IPS-20b (cell line): ENCODE data around the gene CLEC18C.
"Not testable (repeated sequence)": the region's sequence is repeated elsewhere in the genome, so short reads cannot be mapped to it uniquely, and the experiment has no call there.

Experiments used
- H3K27ac ChIP-seq: one replicate; pipeline ENCODE4 v1.5.1; 2013; ENCODE audit warnings: low read length
- H3K27me3 ChIP-seq: 2 replicates; pipeline ENCODE4 v1.6.1; 2013; ENCODE audit warnings: mild to moderate bottlenecking, low read length, inconsistent platforms; ENCODE audit not compliant: insufficient read depth
- H3K36me3 ChIP-seq: 2 replicates; pipeline ENCODE4 v1.6.1; 2013; ENCODE audit warnings: low read depth, mild to moderate bottlenecking, inconsistent platforms, low read length, moderate library complexity; ENCODE audit not compliant: insufficient read depth
- H3K4me1 ChIP-seq: 2 replicates; pipeline ENCODE4 v1.6.1; 2013; ENCODE audit warnings: mild to moderate bottlenecking, control low read depth, inconsistent platforms, low read length, moderate library complexity; ENCODE audit not compliant: insufficient read depth
- H3K4me3 ChIP-seq: 2 replicates; pipeline ENCODE4 v1.5.1; 2013; ENCODE audit warnings: mild to moderate bottlenecking, low read length, inconsistent platforms
- H3K9ac ChIP-seq: 2 replicates; pipeline ENCODE4 v1.6.1; 2013; ENCODE audit warnings: low read depth, mild to moderate bottlenecking, inconsistent platforms, low read length, moderate library complexity
- H3K9me3 ChIP-seq: 2 replicates; pipeline ENCODE4 v1.6.1; 2013; ENCODE audit warnings: mild to moderate bottlenecking, low read depth, low read length, inconsistent platforms; ENCODE audit not compliant: insufficient read depth

The CLEC18C gene

DNA sequence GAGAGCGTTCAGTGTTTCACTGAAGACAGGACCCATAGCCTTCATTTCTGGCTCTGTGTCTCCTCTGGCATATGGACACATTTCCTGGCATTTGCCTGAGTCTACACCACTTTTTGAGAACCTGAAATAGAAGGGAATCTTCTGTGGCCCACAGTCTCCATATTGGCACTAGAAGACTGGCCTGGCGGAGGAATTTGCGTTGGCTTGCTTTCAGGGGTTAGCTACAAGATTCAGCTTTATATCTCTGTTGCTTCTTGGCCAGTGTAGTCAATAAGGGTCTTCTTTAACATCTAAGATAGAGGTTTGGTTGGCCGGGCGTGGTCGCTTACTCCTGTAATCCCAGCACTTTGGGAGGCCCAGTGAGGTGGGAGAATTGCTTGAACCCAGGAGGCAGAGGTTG, 12.8 kb upstream of the CLEC18C start:
- H3K36me3 ChIP-seq: peaks cover 67% of the 10 kb centered on the region
- no peak overlapping the region for H3K4me3 ChIP-seq
- H3K9ac ChIP-seq: no peak overlapping the region
- no peaks in the 10 kb centered on the region for H3K4me1 ChIP-seq
- H3K9me3 ChIP-seq: no peaks in the 10 kb centered on the region
- H3K27me3 ChIP-seq: no peaks in the 10 kb centered on the region
- no peak overlapping the region for H3K27ac ChIP-seq

DNA sequence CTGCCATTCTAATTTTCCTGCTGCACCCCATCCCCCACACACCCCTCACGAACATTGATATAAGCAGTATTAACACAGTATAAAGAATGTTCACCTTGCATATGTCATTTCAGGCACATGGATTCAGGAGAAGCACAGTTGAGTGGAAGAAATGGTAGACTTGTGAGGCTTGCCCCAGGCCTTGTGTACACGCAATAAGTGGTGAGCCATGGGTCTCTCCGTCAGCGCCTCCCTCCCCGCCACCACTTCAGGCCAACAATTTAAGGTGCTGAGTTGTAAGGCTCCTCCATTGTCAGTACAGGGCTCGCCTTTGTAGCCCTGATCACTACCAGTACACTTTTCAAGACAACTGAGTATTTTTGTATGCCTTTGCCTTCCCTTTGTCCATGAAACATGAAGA, 12.2 kb upstream of the CLEC18C start:
- H3K9me3 ChIP-seq: no peaks in the 10 kb centered on the region
- no peak overlapping the region for H3K4me3 ChIP-seq
- H3K36me3 ChIP-seq: peaks cover 62% of the 10 kb centered on the region
- H3K4me1 ChIP-seq: no peaks in the 10 kb centered on the region
- H3K27me3 ChIP-seq: no peaks in the 10 kb centered on the region
- H3K9ac ChIP-seq: no peak overlapping the region
- H3K27ac ChIP-seq: no peak overlapping the region

DNA sequence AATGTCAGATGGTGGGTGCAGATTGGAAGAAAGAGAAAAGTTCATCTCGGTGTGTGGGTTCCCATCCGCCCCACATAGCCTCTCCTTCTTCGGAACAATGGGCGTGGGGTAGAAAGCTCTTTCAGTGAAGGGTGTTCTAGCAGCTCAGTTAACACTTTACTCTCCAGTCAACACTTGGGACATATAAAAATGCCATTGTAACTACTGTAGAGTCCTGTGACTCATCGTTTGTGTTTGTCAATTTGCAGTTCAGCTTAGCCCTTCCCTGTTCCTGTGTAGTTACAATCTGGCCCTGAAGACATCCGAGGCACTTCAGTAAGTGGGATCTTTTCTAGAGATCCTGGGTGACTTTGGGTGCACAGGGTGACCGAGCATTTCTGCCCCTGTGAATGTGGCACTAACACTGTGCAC, 11.5 kb upstream of the CLEC18C start:
- H3K4me1 ChIP-seq: no peaks in the 10 kb centered on the region
- H3K36me3 ChIP-seq: peaks cover 55% of the 10 kb centered on the region
- H3K27ac ChIP-seq: no peak overlapping the region
- H3K27me3 ChIP-seq: no peaks in the 10 kb centered on the region
- H3K9me3 ChIP-seq: no peaks in the 10 kb centered on the region
- no peak overlapping the region; the same call in 1 of the 2 replicates for H3K9ac ChIP-seq
- H3K4me3 ChIP-seq: no peak overlapping the region

DNA sequence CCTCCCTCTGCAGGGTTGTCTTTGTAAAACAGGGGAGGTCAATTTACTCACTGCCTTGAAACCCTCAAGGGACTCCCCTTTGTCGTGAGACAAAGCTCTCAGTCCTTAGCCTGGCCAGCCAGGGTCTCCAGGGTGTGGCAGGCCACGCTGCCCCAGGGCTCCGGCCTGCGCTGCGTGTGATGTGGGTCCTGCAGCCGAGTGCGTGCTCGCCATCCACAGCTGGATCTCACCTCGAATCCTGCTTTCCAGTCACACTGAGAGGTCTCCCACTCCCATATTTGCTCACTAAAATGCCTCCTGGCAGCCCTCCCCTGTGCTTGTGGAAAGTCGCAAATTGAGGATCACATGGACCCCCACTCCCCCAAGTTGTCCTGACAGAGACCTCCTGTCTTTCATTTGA, 10.0 kb upstream of the CLEC18C start:
- H3K9ac ChIP-seq: no peak overlapping the region; the same call in 1 of the 2 replicates

DNA sequence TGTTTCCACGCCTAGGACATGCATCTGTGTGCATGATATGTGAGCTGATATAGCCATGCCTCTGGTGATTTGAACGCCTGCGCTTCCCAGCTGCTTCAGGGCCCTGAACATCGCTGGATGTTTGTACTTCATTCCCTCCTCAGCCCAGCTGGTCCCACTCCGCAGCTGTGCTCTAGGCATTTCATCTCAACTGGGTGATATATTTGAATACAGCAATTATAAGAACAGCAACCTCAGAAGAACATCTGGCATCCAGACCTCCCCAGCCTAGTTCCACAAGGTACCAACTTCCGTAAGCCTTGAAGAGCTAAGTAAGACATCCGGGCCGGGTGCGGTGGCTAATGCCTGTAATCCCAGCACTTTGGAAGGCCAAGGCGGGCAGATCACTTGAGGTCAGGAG, 6.9 kb upstream of the CLEC18C start:
- not testable (repeated sequence) for H3K4me1 ChIP-seq, H3K4me3 ChIP-seq, H3K9me3 ChIP-seq, H3K27me3 ChIP-seq, H3K27ac ChIP-seq, H3K36me3 ChIP-seq, H3K9ac ChIP-seq

More for the DNA sequence above, 10.0 kb upstream of the CLEC18C start:
- H3K36me3 ChIP-seq: peaks cover 39% of the 10 kb centered on the region
- H3K4me3 ChIP-seq: no peak overlapping the region
- no peaks in the 10 kb centered on the region for H3K27me3 ChIP-seq
- no peak overlapping the region for H3K27ac ChIP-seq
- no peaks in the 10 kb centered on the region for H3K9me3 ChIP-seq
- H3K4me1 ChIP-seq: no peaks in the 10 kb centered on the region

DNA sequence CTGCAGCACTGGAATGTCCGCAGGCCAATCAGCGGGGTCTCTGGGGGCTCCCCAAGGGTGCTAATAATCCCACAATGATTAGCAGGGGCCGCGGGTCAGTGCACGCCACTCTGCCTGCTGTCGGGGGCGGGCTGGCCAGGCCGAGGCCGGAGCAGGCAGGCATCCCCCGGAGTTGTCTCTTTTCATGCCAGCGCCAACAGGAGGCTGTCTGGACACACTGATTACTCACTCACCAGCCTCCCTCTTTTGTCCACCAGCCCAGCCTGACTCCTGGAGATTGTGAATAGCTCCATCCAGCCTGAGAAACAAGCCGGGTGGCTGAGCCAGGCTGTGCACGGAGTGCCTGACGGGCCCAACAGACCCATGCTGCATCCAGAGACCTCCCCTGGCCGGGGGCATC, 329 bp downstream of the CLEC18C start:
- not testable (repeated sequence) for H3K27me3 ChIP-seq, H3K4me3 ChIP-seq, H3K27ac ChIP-seq, H3K4me1 ChIP-seq, H3K36me3 ChIP-seq, H3K9ac ChIP-seq, H3K9me3 ChIP-seq

DNA sequence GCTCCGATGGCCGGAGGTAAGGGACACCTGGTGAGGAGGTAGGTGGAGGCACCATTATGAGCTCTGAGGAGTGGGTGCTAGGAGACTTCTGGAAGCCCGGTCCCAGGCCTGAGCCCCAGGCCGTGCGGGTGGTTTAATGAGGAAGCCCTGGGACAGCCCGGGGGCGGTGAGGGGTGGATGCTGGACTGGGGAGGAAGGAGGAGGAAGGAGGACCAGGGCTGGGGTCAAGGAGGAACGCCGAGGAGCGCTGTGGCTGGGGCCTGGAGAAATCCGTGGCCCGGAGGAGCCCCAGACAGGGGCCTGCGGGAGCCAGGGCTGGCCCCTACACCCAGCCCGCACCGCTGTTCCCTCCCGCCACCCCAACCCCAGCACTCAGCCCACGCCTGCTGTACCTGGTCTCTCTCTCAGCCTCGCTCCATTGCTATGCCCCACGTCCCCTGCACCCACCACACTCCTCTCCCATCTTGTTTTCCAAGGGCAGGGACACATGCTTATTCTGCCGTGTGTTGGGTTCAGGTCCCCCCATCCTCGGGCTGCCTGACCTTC, 873 bp downstream of the CLEC18C start:
- not testable (repeated sequence) for H3K36me3 ChIP-seq, H3K27ac ChIP-seq, H3K4me3 ChIP-seq, H3K9me3 ChIP-seq, H3K9ac ChIP-seq, H3K27me3 ChIP-seq, H3K4me1 ChIP-seq

DNA sequence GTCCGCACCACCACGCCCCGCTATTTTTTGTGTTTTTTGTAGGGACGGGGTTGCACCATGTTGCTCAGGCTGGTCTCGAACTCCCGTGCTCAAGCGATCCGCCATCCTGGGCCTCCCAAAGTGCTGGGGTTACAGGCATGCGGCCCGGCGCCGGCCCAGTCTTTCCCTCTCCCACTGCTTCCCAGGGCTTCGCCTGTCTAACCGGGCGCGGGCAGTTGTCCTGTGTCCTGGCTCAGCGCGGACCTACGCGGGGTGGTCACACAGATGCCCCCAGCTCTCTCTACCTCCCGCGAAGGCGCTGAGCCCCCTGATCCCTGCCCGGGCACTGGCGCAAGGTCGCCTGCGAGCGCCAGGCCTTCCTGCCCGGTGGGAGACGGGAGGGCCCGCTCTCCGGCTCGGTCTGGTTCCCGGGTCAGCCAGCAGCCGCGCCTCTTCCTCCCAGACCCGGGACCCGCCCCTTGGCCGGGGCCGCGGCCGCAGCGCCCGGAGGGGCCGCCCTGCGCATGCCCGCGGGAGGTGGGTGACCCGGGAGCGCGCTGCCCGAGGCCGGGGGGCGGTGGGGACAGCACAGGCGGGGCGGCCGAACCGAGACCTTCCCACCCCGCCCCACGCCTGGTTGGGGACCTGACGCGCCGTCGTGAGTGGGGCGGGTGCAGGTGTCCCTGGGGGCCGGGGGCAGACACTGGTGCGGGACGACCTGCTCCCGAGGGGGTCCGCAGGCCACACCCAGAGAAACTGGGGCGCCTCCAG, 14.4 kb downstream of the CLEC18C start:
- not testable (repeated sequence) for H3K4me3 ChIP-seq, H3K27me3 ChIP-seq, H3K4me1 ChIP-seq, H3K36me3 ChIP-seq, H3K9me3 ChIP-seq, H3K27ac ChIP-seq, H3K9ac ChIP-seq

DNA sequence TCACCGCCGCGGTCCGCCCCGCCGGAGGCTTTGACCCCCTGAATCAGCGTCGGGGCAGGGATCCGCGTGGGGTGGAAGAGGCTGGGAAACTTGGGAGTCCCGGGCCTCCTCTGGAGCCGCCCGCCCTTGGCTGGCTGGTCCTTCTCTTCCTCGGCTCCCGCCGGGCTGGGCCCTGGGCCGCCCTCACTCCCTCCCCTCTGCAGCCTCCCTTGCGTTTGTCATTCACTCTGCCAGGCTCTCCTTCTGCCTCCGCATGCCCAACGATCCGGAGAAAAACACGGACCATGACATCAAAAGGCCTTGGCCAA, 15.0 kb downstream of the CLEC18C start:
- H3K27me3 ChIP-seq, H3K36me3 ChIP-seq, H3K9me3 ChIP-seq, H3K4me3 ChIP-seq, H3K27ac ChIP-seq, H3K4me1 ChIP-seq, H3K9ac ChIP-seq: not testable (repeated sequence)

DNA sequence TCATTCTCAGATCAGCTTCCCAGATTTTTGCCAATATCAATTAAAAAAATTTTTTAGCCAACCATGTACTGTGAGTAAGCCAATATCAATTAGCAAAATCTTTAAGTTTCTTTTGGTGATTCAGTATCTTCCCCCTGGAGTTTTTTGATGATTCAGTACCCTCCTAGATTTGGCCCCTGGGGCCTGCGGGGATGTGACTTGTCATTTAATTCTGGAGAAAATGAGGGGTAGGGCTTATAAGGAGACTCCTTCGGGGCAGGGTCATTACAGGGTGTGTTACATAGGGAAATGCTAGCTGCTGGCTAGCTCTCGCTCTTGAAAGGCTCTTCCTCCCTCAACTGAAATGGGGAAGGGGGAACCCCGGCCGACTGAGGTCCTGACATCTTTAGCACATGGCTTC, 17.0 kb downstream of the CLEC18C start:
- H3K4me3 ChIP-seq, H3K9ac ChIP-seq, H3K27ac ChIP-seq, H3K4me1 ChIP-seq, H3K9me3 ChIP-seq, H3K27me3 ChIP-seq, H3K36me3 ChIP-seq: not testable (repeated sequence)

DNA sequence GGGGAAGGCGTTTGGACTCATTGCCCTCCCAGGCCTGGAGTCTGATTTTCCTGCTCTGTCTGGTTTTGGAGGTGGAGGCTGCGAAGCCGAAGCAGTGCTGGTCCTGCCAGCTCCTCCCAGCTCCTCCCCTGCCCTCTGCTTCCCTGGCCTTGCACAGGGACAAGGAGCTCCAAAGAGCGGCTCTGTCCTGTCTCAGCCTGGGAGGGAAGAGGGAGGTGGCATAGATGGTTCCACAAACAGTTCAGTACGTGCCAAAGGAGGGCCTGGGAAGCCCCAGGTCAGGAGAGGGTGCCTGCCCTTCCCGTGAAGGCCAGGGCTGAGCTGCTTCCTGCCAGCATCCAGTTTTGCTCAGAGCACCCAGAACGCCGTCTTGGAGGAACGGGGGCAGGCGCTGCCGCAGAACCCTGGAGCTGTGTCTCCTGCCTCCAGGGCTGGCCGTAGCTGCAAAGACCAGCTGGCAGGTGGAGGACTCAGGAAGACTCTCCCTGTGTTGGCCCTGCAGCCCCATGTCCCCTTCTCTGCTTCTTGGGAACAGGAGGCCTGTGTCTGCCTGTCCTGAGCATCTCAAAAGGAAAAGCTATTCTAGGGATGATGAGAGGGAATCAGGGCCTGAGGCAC, 23.2 kb downstream of the CLEC18C start:
- not testable (repeated sequence) for H3K4me3 ChIP-seq, H3K27me3 ChIP-seq, H3K9ac ChIP-seq, H3K4me1 ChIP-seq, H3K36me3 ChIP-seq, H3K27ac ChIP-seq, H3K9me3 ChIP-seq

DNA sequence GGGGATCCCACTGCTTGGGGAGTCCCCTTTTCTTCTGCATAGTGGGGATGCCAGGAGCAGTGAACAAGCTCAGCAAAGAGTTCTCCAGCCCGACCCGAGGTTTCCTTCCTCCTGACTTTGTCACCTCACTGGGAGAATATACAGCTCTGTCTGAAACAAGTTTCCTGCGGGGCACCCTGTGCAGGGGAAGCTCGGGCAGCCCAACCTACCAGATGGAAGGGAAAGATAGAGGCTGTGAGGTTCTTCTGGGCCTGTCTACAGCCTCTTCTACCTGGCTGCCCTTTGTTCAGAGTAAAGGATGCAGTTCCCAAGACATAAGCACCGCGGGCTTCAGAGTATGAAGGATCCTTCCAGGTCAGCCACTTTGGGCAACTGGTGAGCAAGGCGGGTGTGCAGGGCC, 24.0 kb downstream of the CLEC18C start:
- H3K4me1 ChIP-seq, H3K36me3 ChIP-seq, H3K9me3 ChIP-seq, H3K4me3 ChIP-seq, H3K27ac ChIP-seq, H3K27me3 ChIP-seq, H3K9ac ChIP-seq: not testable (repeated sequence)
